Measurements from ENCODE around the gene PGR.
A peak's percentile ranks its signal among the peaks of the same experiment; 100 is the strongest.

PGR gene

DNA sequence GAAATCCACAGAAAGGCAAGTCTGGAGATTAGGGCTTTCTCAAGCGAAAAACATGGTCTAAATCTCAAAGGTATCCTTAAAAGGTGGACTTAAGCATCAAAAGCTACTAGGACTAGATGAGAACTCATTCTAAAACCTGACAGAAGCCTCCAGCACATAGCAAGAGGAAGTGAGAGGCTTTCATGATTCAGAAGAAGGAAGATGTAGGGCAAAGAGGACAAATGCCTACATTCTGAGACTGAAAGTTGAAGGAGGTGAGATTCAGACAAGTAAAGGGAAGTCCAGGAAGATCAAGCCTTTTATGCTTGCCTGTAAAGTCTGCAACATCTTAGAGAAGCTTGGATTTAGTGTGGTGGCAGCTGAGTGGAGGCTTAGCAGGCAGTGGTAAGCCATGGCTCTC, 98.9 kb downstream of the PGR start:
- no CpG with 5 or more reads among the region's 1 CpG for WGBS (ENCODE audit: extremely low coverage, insufficient coverage, insufficient read length)
- no peaks in the 10 kb centered on the region for H3K27me3 ChIP-seq (ENCODE audit: insufficient read depth, low read length)

DNA sequence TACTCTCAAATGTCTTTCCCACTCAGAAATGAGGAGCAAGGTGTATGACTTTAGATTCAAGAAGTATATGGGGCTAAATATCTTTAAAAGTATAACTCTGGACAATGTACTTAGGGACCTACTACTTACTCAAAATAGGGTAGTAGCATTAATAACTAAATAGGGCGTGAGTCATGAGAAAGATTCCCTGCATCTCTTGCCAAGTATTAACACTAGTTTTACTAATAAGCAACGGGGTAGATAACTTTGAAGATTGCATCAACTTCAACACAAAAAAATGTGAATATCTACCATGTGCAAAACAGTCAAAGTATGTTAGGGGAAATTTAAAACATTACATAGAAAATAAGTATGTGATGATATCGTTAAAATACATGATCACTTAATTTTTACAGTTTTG, 99.6 kb downstream of the PGR start:
- H3K27me3 ChIP-seq (ENCODE audit: insufficient read depth, low read length) = no peaks in the 10 kb centered on the region
- no peak overlapping the region for H2AK5ac ChIP-seq (ENCODE audit: low read length)
- H3K9me3 ChIP-seq (ENCODE audit: insufficient read depth, low read depth, low read length) = no peaks in the 10 kb centered on the region
- no peak overlapping the region for H3K14ac ChIP-seq (ENCODE audit: low read length)
- H3K79me1 ChIP-seq (ENCODE audit: low read length) = no peaks in the 10 kb centered on the region
- H2BK12ac ChIP-seq (ENCODE audit: low read length) = no peak overlapping the region
- no peak overlapping the region for H2AFZ ChIP-seq (ENCODE audit: insufficient read depth, low read length, poor library complexity)
- DNase-seq = peak in 1 of 2 donors; percentile 25
- H3K4me1 ChIP-seq (ENCODE audit: control insufficient read depth in 1 of 2, insufficient read depth in 2 of 2, low read length in 2 of 2) = no peaks in the 10 kb centered on the region
- no peak overlapping the region for H4K91ac ChIP-seq (ENCODE audit: low read depth, low read length)
- H3K4me2 ChIP-seq (ENCODE audit: low read length) = no peak overlapping the region
- no peak overlapping the region for H3K18ac ChIP-seq (ENCODE audit: low read length)
- H3K9ac ChIP-seq (ENCODE audit: low read length) = no peak overlapping the region
- H3K4me3 ChIP-seq (ENCODE audit: low read depth, low read length) = no peak overlapping the region
- no peak overlapping the region for H3K23ac ChIP-seq (ENCODE audit: low read length)
- no peak overlapping the region for H3K27ac ChIP-seq (ENCODE audit: low read depth, low read length)
- no peaks in the 10 kb centered on the region for H3K79me2 ChIP-seq (ENCODE audit: control insufficient read depth, insufficient read depth, low read length, poor library complexity)
- WGBS (ENCODE audit: extremely low coverage, insufficient coverage, insufficient read length) = no CpG with 5 or more reads among the region's 3 CpGs
- H3K36me3 ChIP-seq (ENCODE audit: control insufficient read depth in 1 of 2, insufficient read depth in 2 of 2, low read length in 2 of 2) = no peaks in the 10 kb centered on the region
- no peak overlapping the region for H2BK120ac ChIP-seq (ENCODE audit: insufficient read depth, low read length, poor library complexity)
- H2BK5ac ChIP-seq (ENCODE audit: low read depth, low read length, poor library complexity) = no peak overlapping the region
- H3K4ac ChIP-seq (ENCODE audit: low read depth, low read length) = no peak overlapping the region
- H4K12ac ChIP-seq (ENCODE audit: low read depth, low read length) = no peak overlapping the region
- H4K8ac ChIP-seq (ENCODE audit: low read depth, low read length) = no peak overlapping the region

More for the DNA sequence above, 98.9 kb downstream of the PGR start:
- Histone ChIP-seq H3K18ac (ENCODE audit: low read length) (no peak overlapping the region), H3K14ac (ENCODE audit: low read length) (no peak overlapping the region), H3K4me1 (ENCODE audit: control insufficient read depth in 1 of 2, insufficient read depth in 2 of 2, low read length in 2 of 2) (no peaks in the 10 kb centered on the region), H3K36me3 (ENCODE audit: control insufficient read depth in 1 of 2, insufficient read depth in 2 of 2, low read length in 2 of 2) (no peaks in the 10 kb centered on the region), H3K79me1 (ENCODE audit: low read length) (no peaks in the 10 kb centered on the region), H3K27ac (ENCODE audit: low read depth, low read length) (no peak overlapping the region), H2BK12ac (ENCODE audit: low read length) (no peak overlapping the region), H3K79me2 (ENCODE audit: control insufficient read depth, insufficient read depth, low read length, poor library complexity) (no peaks in the 10 kb centered on the region), H3K4me2 (ENCODE audit: low read length) (no peak overlapping the region), H4K12ac (ENCODE audit: low read depth, low read length) (no peak overlapping the region), H3K23ac (ENCODE audit: low read length) (no peak overlapping the region), H3K9ac (ENCODE audit: low read length) (no peak overlapping the region), H3K4me3 (ENCODE audit: low read depth, low read length) (no peak overlapping the region), H2BK5ac (ENCODE audit: low read depth, low read length, poor library complexity) (no peak overlapping the region), H4K91ac (ENCODE audit: low read depth, low read length) (no peak overlapping the region), H3K9me3 (ENCODE audit: insufficient read depth, low read depth, low read length) (no peaks in the 10 kb centered on the region), H3K4ac (ENCODE audit: low read depth, low read length) (no peak overlapping the region), H2AFZ (ENCODE audit: insufficient read depth, low read length, poor library complexity) (no peak overlapping the region), H4K8ac (ENCODE audit: low read depth, low read length) (no peak overlapping the region), H2AK5ac (ENCODE audit: low read length) (no peak overlapping the region), H2BK120ac (ENCODE audit: insufficient read depth, low read length, poor library complexity) (no peak overlapping the region)
- DNase-seq = no peak

DNA sequence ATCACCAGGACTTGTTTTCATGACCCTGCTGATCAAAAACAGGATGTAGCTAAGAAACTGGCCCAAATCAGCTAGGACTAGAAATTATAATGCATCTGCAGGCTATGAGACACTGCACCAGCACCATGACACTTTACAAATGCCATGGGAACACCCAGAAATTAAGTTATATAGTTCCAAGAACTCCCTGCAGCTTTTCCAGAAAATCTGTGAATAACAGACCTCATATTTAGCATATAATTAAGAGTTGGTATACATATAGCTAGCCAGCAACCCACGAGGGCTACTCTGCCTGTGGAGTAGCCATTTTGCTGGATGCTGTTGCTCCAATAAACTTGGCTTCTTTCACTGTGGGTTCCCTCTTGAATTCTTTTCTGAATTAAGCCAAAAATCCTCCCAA, 101.0 kb downstream of the PGR start:
- H3K79me2 ChIP-seq (ENCODE audit: control insufficient read depth, insufficient read depth, low read length, poor library complexity) = no peaks in the 10 kb centered on the region
- H3K9me3 ChIP-seq (ENCODE audit: insufficient read depth, low read depth, low read length) = no peaks in the 10 kb centered on the region
- H3K18ac ChIP-seq (ENCODE audit: low read length) = no peak overlapping the region
- H4K8ac ChIP-seq (ENCODE audit: low read depth, low read length) = no peak overlapping the region
- no peaks in the 10 kb centered on the region for H3K79me1 ChIP-seq (ENCODE audit: low read length)
- H2AFZ ChIP-seq (ENCODE audit: insufficient read depth, low read length, poor library complexity) = no peak overlapping the region
- no peak overlapping the region for H3K23ac ChIP-seq (ENCODE audit: low read length)
- H2BK5ac ChIP-seq (ENCODE audit: low read depth, low read length, poor library complexity) = no peak overlapping the region
- H3K14ac ChIP-seq (ENCODE audit: low read length) = no peak overlapping the region
- WGBS (ENCODE audit: extremely low coverage, insufficient coverage, insufficient read length) = no CpG with 5 or more reads among the region's 1 CpG
- H2AK5ac ChIP-seq (ENCODE audit: low read length) = no peak overlapping the region
- H3K27me3 ChIP-seq (ENCODE audit: insufficient read depth, low read length) = no peaks in the 10 kb centered on the region
- H3K9ac ChIP-seq (ENCODE audit: low read length) = no peak overlapping the region
- no peak overlapping the region for H3K4me3 ChIP-seq (ENCODE audit: low read depth, low read length)
- H2BK120ac ChIP-seq (ENCODE audit: insufficient read depth, low read length, poor library complexity) = no peak overlapping the region
- no peak for DNase-seq
- H3K4ac ChIP-seq (ENCODE audit: low read depth, low read length) = no peak overlapping the region
- H4K12ac ChIP-seq (ENCODE audit: low read depth, low read length) = no peak overlapping the region
- no peaks in the 10 kb centered on the region for H3K36me3 ChIP-seq (ENCODE audit: control insufficient read depth in 1 of 2, insufficient read depth in 2 of 2, low read length in 2 of 2)
- no peak overlapping the region for H3K27ac ChIP-seq (ENCODE audit: low read depth, low read length)
- H3K4me2 ChIP-seq (ENCODE audit: low read length) = no peak overlapping the region
- H4K91ac ChIP-seq (ENCODE audit: low read depth, low read length) = no peak overlapping the region
- H2BK12ac ChIP-seq (ENCODE audit: low read length) = no peak overlapping the region
- H3K4me1 ChIP-seq (ENCODE audit: control insufficient read depth in 1 of 2, insufficient read depth in 2 of 2, low read length in 2 of 2) = no peaks in the 10 kb centered on the region

DNA sequence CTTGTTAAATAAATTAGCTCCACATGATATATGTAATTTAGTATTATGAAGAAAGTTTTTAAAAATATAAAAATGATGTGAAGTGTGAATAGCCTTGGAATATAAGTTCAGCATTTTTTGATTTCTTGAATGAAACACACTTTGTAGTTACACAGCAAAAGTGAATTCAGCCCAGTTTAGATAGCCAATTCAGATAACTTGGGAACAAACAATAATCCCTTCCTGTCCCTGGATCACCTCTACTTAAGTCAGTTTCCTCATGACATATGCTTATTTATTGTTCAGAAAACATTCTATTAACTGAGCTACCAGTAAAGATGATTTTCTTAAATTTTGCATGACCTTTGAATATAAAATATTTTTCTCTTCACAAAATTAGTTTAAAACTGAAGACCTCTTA, 107.4 kb downstream of the PGR start:
- Histone ChIP-seq H2BK120ac (ENCODE audit: insufficient read depth, low read length, poor library complexity) (no peak overlapping the region), H3K79me1 (ENCODE audit: low read length) (no peaks in the 10 kb centered on the region), H4K91ac (ENCODE audit: low read depth, low read length) (no peak overlapping the region), H3K23ac (ENCODE audit: low read length) (no peak overlapping the region), H3K36me3 (ENCODE audit: control insufficient read depth in 1 of 2, insufficient read depth in 2 of 2, low read length in 2 of 2) (no peaks in the 10 kb centered on the region), H4K12ac (ENCODE audit: low read depth, low read length) (no peak overlapping the region), H3K4me3 (ENCODE audit: low read depth, low read length) (no peak overlapping the region), H3K27me3 (ENCODE audit: insufficient read depth, low read length) (no peaks in the 10 kb centered on the region), H2BK12ac (ENCODE audit: low read length) (no peak overlapping the region), H3K18ac (ENCODE audit: low read length) (no peak overlapping the region), H2BK5ac (ENCODE audit: low read depth, low read length, poor library complexity) (no peak overlapping the region), H3K9me3 (ENCODE audit: insufficient read depth, low read depth, low read length) (no peaks in the 10 kb centered on the region), H2AFZ (ENCODE audit: insufficient read depth, low read length, poor library complexity) (no peak overlapping the region), H3K4me1 (ENCODE audit: control insufficient read depth in 1 of 2, insufficient read depth in 2 of 2, low read length in 2 of 2) (no peaks in the 10 kb centered on the region), H2AK5ac (ENCODE audit: low read length) (no peak overlapping the region), H3K9ac (ENCODE audit: low read length) (no peak overlapping the region), H3K14ac (ENCODE audit: low read length) (no peak overlapping the region), H3K79me2 (ENCODE audit: control insufficient read depth, insufficient read depth, low read length, poor library complexity) (no peaks in the 10 kb centered on the region), H3K27ac (ENCODE audit: low read depth, low read length) (no peak overlapping the region), H4K8ac (ENCODE audit: low read depth, low read length) (no peak overlapping the region), H3K4ac (ENCODE audit: low read depth, low read length) (no peak overlapping the region), H3K4me2 (ENCODE audit: low read length) (no peak overlapping the region)
- no peak for DNase-seq
